CD14-positive monocyte (primary cell): ENCODE measurements around the gene LEF1. TPM values are rescaled to one million over a fixed set of nuclear protein-coding genes. Genes with fewer than 3 reads are reported as not detected.

Experiments
- DNase-seq, 3 donors: peaks; one replicate each; pipeline ENCODE4 v3.0.0-alpha.2; 2011 to 2022
- H2AFZ ChIP-seq: 2 replicates; pipeline ENCODE4 v1.6.0; 2012; ENCODE audit warnings: mild to moderate bottlenecking, low read depth, low read length, inconsistent platforms; ENCODE audit not compliant: insufficient read depth, poor library complexity, severe bottlenecking
- H3K27ac ChIP-seq, 2 donors: 1 replicate in 1 of 2; 2 replicates in 1 of 2; pipeline ENCODE4 v1.5.1; 2012 to 2013; ENCODE audit warnings: low read length in 2 of 2, control low read depth in 1 of 2, inconsistent platforms in 1 of 2, low read depth in 1 of 2, mild to moderate bottlenecking in 1 of 2
- H3K27me3 ChIP-seq, 2 donors: one replicate each; pipeline versions ENCODE4 v1.6.0 to v1.6.1; 2011 to 2013; ENCODE audit warnings: low read length in 2 of 2; ENCODE audit not compliant: control insufficient read depth in 2 of 2, insufficient read depth in 2 of 2
- H3K36me3 ChIP-seq, 2 donors: replicated peaks in 1 of 2; 1 replicate in 1 of 2; 2 replicates in 1 of 2; pipeline versions ENCODE4 v1.5.1 to v1.6.1; 2012 to 2013; ENCODE audit warnings: low read length in 2 of 2, control low read depth in 1 of 2, inconsistent platforms in 1 of 2, mild to moderate bottlenecking in 1 of 2; ENCODE audit not compliant: insufficient read depth in 2 of 2, control insufficient read depth in 1 of 2
- H3K4me1 ChIP-seq, 2 donors: 1 replicate in 1 of 2; 2 replicates in 1 of 2; pipeline versions ENCODE4 v1.5.1 to v1.6.1; 2012 to 2013; ENCODE audit warnings: low read length in 2 of 2, control low read depth in 1 of 2, inconsistent platforms in 1 of 2, mild to moderate bottlenecking in 1 of 2, moderate library complexity in 1 of 2; ENCODE audit not compliant: insufficient read depth in 2 of 2, control insufficient read depth in 1 of 2
- H3K4me2 ChIP-seq: replicated peaks from 2 replicates; pipeline ENCODE3; 2012; ENCODE audit warnings: low read length, moderate library complexity, mild to moderate bottlenecking; ENCODE audit not compliant: poor library complexity, severe bottlenecking; ENCODE audit errors: extremely low read depth
- H3K4me3 ChIP-seq, 3 experiments: fragments of 200-600 bp in 1 of 3; sonication (generic) in 1 of 3; replicated peaks in 1 of 3; 1 replicate in 2 of 3; 2 replicates in 1 of 3; pipeline ENCODE4 v1.5.1; 2011 to 2013; ENCODE audit warnings: low read length in 3 of 3, mild to moderate bottlenecking in 3 of 3, control low read depth in 2 of 3, low read depth in 2 of 3, inconsistent platforms in 1 of 3, moderate library complexity in 1 of 3
- H3K79me2 ChIP-seq: 2 replicates; pipeline ENCODE4 v1.6.0; 2012; ENCODE audit warnings: mild to moderate bottlenecking, control low read depth, inconsistent platforms, low read length, moderate library complexity; ENCODE audit not compliant: insufficient read depth
- H3K9ac ChIP-seq: 2 replicates; pipeline ENCODE4 v1.6.0; 2017; ENCODE audit warnings: low read length, mild to moderate bottlenecking; ENCODE audit not compliant: insufficient read depth, poor library complexity, severe bottlenecking
- H3K9me3 ChIP-seq, 2 donors: replicated peaks in 1 of 2; 1 replicate in 1 of 2; 2 replicates in 1 of 2; pipeline versions ENCODE4 v1.5.1 to v1.6.1; 2012 to 2013; ENCODE audit warnings: low read length in 2 of 2, control low read depth in 1 of 2; ENCODE audit not compliant: control insufficient read depth in 1 of 2, insufficient read depth in 1 of 2
- H4K20me1 ChIP-seq: 2 replicates; pipeline ENCODE4 v1.6.0; 2012; ENCODE audit warnings: mild to moderate bottlenecking, low read length, control low read depth, moderate library complexity; ENCODE audit not compliant: insufficient read depth
- H3K27ac Mint-ChIP-seq, 7 donors: one replicate each; pipeline ENCODE4 v1.8.0; 2020; ENCODE audit warnings: mild to moderate bottlenecking in 7 of 7, mixed read lengths in 7 of 7, moderate library complexity in 6 of 7, inconsistent platforms in 2 of 7
- H3K27me3 Mint-ChIP-seq, 3 donors: one replicate each; pipeline ENCODE4 v1.8.0; 2021 to 2022; ENCODE audit warnings: low read depth in 3 of 3, mild to moderate bottlenecking in 3 of 3, mixed read lengths in 3 of 3, moderate library complexity in 3 of 3, inconsistent platforms in 1 of 3
- H3K36me3 Mint-ChIP-seq, 2 donors: one replicate each; pipeline ENCODE4 v1.8.0; 2020; ENCODE audit warnings: mixed read lengths in 2 of 2, inconsistent platforms in 1 of 2, mild to moderate bottlenecking in 1 of 2
- H3K4me1 Mint-ChIP-seq: one replicate; pipeline ENCODE4 v1.8.0; 2020; ENCODE audit warnings: mild to moderate bottlenecking, mixed read lengths
- H3K4me3 Mint-ChIP-seq, 2 donors: one replicate each; pipeline ENCODE4 v1.8.0; 2020; ENCODE audit warnings: mild to moderate bottlenecking in 2 of 2, mixed read lengths in 2 of 2, moderate library complexity in 1 of 2
- H3K9me3 Mint-ChIP-seq, 7 donors: one replicate each; pipeline ENCODE4 v1.8.0; 2020 to 2022; ENCODE audit warnings: mixed read lengths in 7 of 7, mild to moderate bottlenecking in 6 of 7, moderate library complexity in 6 of 7, inconsistent platforms in 2 of 7
- WGBS: methylation state at CpG from one replicate; pipeline ENCODE4 v1.1.5; 2013; ENCODE audit warnings: missing lambda C conversion rate; ENCODE audit not compliant: insufficient coverage; 5-methylcytosine and 5-hydroxymethylcytosine counted together
- intact Hi-C, 2 donors: fragments of 100-400 bp; cut with micrococcal nuclease; formaldehyde crosslinking; loops; one replicate each; pipeline versions ENCODE4 v1.15.0 to v1.15.1; 2023
- polyA plus RNA-seq, 3 donors: library from polyadenylated mRNA; depleted of rRNA in 1 of 3; unstranded in 2 of 3; stranded (reverse) in 1 of 3; fragments of 300-500 nt in 2 of 3; fragments of >200 nt in 1 of 3; fragmentation: Illumina TruSeq in 2 of 3; gene quantifications; 1 replicate in 2 of 3; 2 replicates in 1 of 3; pipeline ENCODE4 v1.2.3, GENCODE V29; 2012 to 2021
- TF ChIP-seq, protein P1 (sequence below): fragments of 200-600 bp; IDR thresholded peaks from one replicate; pipeline ENCODE4 v1.8.0; 2022; ENCODE audit warnings: antibody characterized with exemption, mild to moderate bottlenecking

LEF1 gene
- polyA plus RNA-seq, 3 donors: 0.29 to 1.3 (median 0.61) TPM

DNA sequence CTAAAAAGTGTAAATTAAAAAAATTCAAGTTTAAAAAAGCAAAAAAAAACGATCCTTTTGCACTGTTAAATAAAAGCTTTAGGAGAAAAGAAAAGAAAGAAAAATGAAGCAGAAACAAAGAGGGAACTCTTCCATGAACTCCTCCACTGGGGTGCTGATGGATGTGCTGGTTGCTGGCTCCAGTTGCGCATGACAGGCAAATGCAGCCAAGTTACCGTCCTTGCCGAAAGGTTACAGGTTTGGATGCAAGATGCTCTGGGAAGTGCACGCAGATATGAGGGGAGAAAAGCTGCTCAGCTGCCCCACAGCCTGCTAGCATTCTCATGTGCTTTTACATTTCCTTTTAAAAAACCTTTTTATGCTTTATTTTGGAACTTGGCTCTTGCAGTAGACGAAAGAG is 120.6 kb downstream of the LEF1 start:
- no peaks in the 10 kb centered on the region for H3K79me2 ChIP-seq
- H3K27ac Mint-ChIP-seq: no peak overlapping the region
- intact Hi-C loops: no loop called here
- peaks cover 0 to 4% (median 0%) of the 10 kb centered on the region in 7 donors for H3K9me3 Mint-ChIP-seq
- no peak overlapping the region for H2AFZ ChIP-seq
- H3K4me1 ChIP-seq: no peaks in the 10 kb centered on the region
- no peaks in the 10 kb centered on the region for H3K4me1 Mint-ChIP-seq
- no peaks in the 10 kb centered on the region for H3K27me3 ChIP-seq
- no peak overlapping the region for H3K4me3 ChIP-seq
- 100% methylated on average over 3 of the region's 6 CpGs for WGBS
- no peaks in the 10 kb centered on the region for H3K36me3 Mint-ChIP-seq
- no peaks in the 10 kb centered on the region for H4K20me1 ChIP-seq
- no peak for DNase-seq
- H3K9ac ChIP-seq: no peak overlapping the region
- peaks cover 0 to 5% (median 2%) of the 10 kb centered on the region in 3 donors for H3K27me3 Mint-ChIP-seq
- H3K9me3 ChIP-seq: no peaks in the 10 kb centered on the region
- H3K4me3 Mint-ChIP-seq: no peak overlapping the region
- H3K4me2 ChIP-seq: no peak overlapping the region
- TF ChIP-seq, protein P1, sequence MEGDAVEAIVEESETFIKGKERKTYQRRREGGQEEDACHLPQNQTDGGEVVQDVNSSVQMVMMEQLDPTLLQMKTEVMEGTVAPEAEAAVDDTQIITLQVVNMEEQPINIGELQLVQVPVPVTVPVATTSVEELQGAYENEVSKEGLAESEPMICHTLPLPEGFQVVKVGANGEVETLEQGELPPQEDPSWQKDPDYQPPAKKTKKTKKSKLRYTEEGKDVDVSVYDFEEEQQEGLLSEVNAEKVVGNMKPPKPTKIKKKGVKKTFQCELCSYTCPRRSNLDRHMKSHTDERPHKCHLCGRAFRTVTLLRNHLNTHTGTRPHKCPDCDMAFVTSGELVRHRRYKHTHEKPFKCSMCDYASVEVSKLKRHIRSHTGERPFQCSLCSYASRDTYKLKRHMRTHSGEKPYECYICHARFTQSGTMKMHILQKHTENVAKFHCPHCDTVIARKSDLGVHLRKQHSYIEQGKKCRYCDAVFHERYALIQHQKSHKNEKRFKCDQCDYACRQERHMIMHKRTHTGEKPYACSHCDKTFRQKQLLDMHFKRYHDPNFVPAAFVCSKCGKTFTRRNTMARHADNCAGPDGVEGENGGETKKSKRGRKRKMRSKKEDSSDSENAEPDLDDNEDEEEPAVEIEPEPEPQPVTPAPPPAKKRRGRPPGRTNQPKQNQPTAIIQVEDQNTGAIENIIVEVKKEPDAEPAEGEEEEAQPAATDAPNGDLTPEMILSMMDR: no peak
- no peak overlapping the region for H3K27ac ChIP-seq
- H3K36me3 ChIP-seq: no peaks in the 10 kb centered on the region

DNA sequence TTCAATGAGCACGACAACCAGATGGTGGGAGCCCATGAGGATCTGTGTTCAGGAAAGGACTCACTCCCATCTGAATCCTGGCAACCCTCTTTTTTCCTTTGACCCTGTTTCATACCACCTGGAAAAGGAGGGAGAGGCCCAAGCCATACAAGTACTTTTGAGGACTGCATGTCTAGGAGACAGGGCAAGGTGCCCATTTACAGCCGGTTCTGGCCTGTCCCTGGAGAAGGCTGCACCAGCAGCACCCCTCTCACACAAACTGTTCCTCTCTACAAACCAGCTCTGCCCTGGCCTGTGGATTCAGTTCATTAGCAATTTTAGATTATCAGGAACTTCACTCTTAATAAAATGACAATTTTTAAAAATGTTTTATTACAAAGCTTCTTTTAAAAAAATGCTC is 121.5 kb downstream of the LEF1 start:
- Histone ChIP-seq H2AFZ (no peak overlapping the region), H3K9me3 (no peaks in the 10 kb centered on the region), H3K9ac (no peak overlapping the region), H4K20me1 (no peaks in the 10 kb centered on the region), H3K79me2 (no peaks in the 10 kb centered on the region), H3K4me3 (no peak overlapping the region), H3K4me1 (no peaks in the 10 kb centered on the region), H3K27me3 (no peaks in the 10 kb centered on the region), H3K36me3 (no peaks in the 10 kb centered on the region), H3K4me2 (no peak overlapping the region), H3K27ac (no peak overlapping the region)
- Mint-ChIP-seq H3K27me3 (peaks cover 0 to 3% (median 2%) of the 10 kb centered on the region in 3 donors), H3K4me3 (no peak overlapping the region), H3K27ac (no peak overlapping the region), H3K4me1 (no peaks in the 10 kb centered on the region), H3K9me3 (peaks cover 0 to 4% (median 0%) of the 10 kb centered on the region in 7 donors), H3K36me3 (no peaks in the 10 kb centered on the region)
- no CpG with 5 or more reads among the region's 2 CpGs for WGBS
- intact Hi-C loops: no loop called here
- no peak for DNase-seq
- TF ChIP-seq, protein P1: no peak
